HPDE6-E6E7 (cell line): ENCODE measurements around the gene GPBP1L1.
"Not testable (repeated sequence)": the region's sequence is repeated elsewhere in the genome, so short reads cannot be mapped to it uniquely, and the experiment has no call there.

Experiments
- DNase-seq: peaks from one replicate; pipeline ENCODE4 v3.0.0; 2011; ENCODE audit warnings: missing footprints; ENCODE audit errors: extremely low spot score

Gene GPBP1L1

DNA sequence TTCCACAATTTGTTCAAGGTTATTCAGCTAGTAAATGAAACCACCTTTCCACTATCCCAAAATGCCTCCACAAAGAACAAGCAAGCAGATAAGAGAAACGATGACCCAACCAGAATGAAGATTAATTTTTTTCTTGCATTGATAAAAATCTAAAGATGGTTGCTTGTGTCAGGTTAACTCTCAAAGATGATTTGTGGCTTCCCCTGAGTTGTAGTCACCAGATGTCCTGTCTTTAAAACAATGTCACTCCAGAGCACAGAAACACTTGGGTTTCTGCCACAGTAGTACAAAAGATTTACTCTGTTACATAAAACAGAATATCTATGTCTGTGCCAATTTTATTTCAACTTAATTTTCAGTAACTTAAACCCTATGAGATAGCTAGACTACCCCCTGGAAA, 51.1 kb downstream of the GPBP1L1 start:
- no peak for DNase-seq

DNA sequence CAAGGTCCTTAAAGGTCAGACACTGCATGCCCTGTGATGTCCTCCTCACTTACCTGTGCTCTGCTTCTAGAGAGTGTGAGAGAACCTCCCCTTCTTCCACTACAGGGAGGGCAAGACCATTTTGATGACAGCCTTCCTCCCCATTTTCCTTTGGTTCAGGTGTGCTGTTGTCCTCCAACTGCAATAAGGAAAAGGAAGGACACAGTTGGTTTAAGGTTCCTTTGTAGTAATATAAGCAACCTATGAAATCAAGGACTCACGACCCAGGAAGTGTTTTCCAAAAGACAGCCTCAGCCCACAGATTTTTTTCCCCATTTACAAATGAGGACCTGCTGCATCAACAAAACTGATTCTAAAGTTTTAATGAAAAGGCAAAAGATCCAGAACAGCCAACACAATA, 55.9 kb downstream of the GPBP1L1 start:
- no peak for DNase-seq

DNA sequence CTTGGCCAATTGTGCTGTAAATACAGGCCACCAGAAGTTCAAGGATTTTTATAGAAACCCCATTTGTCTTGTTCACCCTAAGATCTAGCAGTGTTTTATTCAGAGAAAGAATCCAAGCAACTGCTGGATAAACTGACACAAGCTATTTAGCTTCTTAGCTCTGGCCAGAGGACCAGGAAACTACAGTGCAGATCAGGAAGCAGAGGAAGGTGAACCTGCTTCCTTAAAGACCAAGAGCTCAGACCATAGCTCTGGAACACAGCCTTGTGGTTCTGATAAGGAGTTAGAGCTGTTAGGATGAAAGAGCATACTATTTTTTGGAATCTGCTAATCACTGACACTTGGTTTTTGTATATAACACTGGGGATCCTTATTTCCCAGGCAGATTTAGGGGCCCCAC, 57.3 kb downstream of the GPBP1L1 start:
- DNase-seq, result no peak

DNA sequence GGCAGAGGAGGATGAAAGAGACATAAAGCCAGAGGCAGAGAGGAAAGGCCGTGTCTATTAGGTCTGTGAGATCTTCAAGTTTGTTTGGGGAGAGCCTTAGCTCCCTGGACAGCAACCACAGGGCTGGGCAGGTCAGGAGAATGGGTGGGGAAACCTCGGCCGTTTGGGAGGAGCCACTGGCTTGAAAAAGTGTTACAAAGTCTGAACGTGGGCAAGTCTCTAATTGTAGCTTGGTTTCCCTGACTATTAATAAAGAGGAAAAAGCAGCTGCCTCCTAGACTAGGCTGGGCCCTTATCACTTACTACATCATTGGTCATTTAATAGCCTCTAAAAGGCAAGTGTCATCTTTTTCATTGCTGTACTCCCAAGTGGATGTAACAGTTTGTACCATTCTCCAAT, 62.4 kb downstream of the GPBP1L1 start, which contains the start of gene CCDC17:
TSS of gene CCDC17 (minus strand) at position 83 of the 400 bp plus-strand sequence. CDS start 145 bp downstream, outside the sequence.
- DNase-seq, result no peak

DNA sequence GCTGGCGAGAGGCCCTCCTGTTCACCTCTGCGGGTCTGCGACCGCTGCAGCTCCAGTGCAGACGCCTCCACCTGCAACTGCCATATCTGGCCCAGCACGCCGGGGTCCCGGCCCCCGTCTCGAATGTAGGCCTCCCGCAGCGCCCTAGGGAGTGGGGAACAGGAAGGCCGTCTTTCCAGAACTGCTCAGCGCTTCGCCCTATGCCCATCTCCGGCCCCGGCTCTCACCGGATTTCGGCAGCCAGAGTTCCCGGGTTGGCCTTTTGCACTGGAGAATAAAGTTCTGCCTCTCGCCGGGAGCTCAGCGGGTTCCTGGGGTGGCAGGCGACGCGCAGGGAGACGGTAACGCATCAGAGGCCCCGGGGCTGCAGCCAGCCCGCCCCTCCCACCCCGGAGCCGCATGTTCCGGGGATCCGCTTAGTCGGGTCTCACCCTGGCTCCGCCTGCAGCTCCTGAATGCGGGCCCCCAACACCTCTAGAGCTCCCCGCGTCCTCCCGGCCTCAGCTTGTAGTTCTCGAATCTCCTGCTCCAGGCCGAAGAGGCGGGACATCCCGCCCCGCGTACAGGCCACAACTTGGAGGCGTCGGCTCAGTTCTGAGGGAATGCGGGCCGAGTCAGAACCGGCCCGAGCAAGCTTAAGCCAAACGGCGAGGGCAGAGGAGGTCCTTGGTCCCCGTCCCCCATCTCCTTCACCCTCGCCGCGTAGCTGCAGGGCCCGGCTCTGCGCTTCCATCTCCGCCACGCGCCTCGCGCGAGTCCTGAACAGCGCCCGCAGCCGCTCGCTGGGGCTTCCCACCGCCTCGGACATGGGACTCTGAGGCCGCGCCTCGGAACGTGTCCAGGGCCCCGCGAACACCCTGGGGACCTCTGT, 63.6 kb downstream of the GPBP1L1 start:
- no peak for DNase-seq

DNA sequence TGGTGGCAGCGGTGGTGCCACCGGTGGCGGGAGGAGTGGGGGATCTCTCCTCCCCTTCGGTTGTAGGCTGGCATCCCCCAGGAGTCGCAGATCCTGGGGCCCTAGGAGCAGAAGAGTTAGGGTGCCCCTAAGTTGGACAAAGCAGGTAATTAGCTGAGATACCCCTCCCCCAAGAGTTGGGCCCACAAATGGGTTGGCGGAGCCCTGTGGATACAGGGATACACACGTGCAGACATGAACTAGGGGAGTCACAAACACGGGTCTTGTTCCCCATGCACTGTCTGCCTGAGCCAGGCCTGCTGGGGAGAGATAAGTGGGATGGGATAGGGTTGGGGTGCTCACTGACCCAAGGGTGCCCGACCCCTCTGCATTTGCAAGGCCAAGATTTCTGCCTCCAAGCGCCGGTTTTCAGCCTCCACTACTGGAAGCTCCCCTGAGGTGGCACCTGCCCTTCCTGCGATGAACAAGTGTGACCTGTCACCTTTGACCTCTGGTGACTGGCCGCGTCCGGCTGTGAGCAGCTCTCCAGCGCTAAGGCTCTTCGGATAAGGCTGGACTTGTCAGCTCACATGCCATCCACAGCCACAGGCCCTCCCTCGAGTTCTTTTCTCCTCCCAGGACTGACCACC, 64.3 kb downstream of the GPBP1L1 start:
- DNase-seq, result no peak

DNA sequence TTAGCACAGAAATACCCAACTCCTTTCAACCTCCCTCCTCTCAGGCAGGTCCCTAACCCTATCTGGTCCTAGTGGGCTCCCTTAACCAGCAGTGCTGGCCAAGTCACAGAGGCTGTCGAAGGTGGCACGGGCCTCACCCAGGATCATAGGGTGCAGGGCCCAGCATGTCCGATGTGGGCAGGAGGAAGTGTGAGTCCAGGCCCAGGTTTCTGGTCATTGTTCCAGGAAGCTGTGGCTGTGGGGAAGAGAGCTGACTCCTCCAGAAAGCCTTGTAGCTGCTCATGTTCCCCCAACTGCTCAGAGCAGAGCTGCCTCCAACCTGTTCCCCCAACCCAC, 64.9 kb downstream of the GPBP1L1 start:
- no peak for DNase-seq

DNA sequence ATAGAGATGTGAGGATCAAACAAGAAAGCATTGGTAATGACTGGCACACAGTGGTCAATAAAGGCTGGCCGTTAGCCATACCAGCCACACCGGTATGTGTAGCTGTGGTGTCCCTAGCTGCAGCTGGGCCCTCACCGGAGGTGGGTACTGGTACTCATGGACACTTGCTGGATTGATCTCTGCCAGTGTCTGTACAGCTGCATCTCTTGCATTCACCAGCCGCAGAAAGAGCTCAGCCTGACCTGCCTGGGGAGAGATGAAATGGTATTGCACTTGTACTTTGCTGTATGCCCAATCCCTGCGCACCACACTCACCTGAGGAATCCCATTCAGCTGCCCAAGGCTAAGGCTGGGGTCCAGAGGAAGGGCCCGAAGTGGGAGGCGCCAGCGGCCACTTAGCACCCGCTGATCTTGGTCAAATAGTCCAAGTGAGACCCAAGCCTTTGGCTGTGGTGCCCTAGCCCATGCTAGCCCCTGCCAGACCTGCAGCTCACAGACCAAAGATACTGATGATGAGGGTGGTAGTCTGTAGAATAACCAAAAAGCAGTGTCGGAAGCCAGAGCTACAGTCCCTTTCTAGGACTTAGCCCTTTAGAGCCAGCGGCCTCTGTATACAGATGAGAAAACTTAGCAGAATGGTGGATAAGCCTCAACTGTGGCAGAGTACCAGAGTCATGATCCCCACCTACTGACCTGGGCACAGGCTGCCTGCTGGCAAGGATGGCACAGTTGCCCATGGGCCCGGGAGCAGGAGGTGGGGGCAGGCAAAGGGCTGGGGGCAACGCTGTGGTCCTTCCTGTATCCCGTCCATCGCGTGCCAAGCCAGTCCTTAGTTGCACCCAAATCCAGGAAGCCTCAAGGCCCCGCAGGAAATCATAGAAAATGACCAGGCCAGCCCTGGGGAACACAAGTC, 65.5 kb downstream of the GPBP1L1 start:
- DNase-seq, result no peak

DNA sequence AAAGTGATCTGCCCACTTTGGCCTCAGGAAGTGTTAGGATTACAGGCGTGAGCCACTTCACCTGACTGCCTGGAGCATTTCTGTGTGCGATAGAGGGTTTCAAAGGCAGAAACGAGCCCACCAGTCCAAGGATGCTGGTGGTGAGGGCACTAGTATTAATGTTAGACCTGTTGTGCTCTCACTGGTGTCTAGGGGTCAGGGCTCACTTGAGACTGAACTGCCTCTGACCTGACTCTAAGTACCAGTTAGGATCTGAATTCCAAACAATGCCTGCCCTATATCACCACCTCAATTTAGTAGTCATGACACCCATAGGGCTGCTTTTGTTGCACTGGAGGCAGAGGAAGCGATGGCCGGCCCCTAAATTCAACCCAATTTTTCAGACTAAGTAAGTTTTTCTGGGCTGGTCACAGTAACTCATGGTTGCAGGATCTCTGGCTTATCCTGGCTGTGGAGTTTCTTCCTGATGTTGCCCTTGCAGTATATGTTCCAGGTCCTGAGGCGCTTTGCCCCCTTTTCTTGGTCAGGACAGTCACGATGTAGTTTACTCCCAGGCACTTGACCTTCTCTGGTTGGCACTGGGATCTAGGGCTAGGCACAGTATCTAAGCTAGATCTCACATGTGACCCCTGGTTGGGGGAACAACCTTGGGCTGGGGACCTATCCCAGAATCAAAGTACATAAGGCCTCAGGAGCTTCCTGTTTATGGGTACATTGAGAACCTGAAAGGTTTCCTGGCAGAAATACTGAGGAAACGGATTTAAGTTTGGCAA, 67.0 kb downstream of the GPBP1L1 start:
- no peak for DNase-seq

DNA sequence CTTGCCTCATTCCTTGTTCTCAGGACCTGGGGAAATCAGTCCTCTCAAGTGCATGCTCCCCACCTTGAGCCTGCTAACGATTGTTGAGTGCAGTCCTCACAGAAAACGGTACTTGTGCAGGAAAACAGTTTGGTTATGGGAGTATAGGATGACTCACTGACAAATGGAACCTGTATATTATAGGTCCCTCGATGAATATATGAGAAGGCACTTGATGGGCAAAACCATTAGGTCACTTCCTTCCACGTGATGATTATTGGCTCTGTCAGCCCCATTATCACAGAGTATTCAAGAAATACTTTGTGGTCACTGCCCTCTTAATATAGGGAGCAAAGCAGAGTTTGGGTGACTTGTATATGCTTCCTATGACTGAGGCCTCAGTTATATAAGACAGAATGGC, 68.7 kb downstream of the GPBP1L1 start:
- DNase-seq, result no peak

DNA sequence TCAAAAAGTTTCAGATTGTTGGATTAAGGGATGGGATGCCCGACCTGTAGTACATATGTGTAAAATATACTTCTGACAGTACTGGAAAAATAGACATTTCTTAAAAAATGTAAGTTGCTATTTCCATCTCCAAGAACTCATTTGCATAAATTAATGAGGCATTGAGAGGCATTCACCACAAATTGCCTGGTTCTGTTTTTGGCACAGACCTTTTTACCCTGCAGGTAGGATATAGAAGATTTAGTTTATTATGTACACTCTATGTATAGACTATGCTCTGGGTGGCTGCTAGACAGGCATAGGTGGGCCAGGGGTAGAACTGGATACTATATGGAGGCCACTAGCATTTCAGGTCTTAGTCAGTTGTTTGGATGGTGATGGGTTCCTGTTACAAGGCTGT, 70.4 kb downstream of the GPBP1L1 start:
- no peak for DNase-seq

DNA sequence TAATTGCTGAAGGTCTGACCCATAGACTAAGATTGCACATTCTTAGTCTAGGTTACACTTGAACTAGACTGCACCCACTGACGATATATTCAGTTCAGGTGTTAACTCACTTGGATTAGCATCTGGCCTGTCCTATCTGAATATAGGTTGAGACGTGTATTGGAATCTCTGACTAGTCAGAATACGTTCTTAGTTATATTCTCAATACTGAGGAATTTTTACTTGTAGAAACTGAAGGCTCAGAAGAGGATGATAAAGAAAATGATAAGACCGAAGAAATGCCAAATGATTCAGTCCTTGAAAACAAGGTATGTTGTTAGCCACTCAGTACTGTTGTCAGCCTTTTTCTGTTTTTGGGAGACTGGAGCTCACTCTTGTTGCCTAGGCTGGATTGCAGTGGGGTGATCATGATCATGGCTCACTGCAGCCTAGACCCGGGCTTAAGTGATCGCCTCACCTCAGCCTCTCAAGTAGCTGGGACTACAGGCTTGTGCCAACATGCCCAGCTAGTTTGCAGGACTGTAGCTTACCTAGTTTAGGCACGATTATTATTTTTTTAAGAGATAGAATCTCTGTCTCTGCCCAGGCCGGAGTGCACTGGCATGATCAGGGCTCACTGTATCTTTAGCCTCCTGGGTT, 73.3 kb downstream of the GPBP1L1 start:
- DNase-seq, result no peak

DNA sequence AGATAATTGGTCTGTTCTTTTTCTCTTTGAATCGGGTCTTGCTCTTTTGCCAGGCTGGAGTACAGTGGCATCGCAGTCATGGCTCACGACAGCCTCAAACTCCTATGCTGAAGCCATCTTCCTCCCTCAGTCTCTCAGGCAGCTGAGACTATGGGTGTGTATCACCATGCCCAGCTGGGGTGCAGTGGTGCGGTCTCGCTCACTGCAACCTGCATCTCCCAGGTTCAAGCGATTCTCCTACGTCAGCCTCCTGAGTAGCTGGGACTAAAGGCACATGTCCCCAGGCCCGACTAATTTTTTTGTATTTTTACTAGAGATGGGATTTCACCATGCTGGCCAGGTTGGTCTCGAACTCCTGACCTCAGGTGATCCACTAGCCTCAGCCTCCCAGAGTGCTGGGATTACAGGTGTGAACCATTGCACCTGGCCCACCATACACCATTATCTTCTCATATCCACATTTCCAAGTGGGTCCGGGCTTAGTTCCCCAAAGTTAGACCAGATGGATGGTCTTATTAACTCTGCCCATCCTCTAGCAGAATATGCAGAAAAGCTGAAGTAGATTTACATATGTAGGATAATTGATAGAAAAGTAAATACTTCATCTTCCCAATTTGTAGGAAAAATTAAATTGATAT, 75.6 kb downstream of the GPBP1L1 start:
- no peak for DNase-seq

DNA sequence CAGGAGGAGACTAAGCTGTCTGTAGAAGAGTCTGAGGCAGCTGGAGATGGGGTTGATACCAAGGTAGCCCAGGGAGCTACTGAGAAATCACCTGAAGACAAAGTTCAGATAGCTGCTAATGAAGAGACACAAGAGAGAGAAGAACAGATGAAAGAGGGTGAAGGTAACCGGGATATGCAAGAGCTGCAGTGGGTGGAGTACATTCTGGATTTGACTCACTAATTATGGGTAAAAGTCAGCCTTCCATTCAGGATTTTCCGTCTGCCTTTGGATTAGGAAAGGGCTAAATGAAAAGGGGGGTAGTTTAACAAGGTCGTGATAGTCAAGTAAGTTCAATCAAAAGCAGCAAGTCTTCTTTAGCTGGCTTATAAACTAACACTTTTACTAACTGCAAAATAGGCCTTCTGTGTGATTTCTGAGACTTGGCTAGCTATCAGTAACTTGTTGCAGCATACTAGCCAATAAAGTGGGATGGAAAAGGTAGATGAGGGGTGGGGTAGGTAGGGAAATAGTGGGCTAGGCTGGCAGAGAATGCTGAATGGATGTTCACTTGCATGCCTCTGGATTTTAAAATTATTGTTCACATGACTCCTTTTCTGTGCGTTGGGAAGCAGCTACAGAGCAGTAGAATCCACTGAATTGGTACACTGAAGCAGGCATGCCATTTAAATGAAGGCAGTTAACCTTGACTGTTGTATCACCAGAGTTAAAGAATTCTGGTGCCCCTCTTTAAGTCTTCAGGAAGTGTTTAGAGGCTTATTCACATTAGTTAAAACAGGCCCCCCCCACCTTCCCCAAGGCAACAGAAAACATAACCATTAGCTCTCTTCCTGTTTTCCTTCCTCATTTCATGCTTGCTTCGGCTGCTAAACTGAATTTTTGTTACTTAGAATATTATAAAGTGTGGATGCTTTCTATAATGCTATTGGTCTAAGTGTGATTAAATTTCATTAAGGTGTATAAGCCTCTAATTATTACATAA, 77.9 kb downstream of the GPBP1L1 start:
- DNase-seq, result no peak

DNA sequence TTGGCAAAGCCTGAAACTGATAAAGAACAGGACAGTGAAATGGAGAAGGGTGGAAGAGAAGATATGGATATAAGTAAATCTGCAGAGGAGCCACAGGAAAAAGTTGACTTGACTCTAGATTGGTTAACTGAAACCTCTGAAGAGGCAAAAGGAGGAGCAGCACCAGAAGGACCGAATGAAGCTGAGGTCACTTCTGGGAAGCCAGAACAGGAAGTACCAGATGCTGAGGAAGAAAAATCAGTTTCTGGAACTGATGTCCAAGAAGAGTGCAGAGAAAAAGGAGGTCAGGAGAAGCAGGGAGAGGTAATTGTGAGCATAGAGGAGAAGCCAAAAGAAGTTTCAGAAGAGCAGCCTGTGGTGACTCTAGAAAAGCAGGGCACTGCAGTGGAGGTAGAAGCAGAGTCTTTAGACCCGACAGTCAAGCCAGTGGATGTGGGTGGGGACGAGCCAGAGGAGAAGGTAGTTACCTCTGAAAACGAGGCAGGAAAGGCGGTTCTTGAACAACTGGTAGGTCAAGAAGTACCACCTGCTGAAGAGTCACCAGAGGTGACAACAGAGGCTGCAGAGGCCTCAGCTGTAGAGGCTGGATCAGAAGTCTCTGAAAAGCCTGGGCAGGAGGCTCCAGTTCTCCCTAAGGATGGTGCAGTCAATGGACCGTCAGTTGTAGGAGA, 78.8 kb downstream of the GPBP1L1 start:
- DNase-seq, result no peak

DNA sequence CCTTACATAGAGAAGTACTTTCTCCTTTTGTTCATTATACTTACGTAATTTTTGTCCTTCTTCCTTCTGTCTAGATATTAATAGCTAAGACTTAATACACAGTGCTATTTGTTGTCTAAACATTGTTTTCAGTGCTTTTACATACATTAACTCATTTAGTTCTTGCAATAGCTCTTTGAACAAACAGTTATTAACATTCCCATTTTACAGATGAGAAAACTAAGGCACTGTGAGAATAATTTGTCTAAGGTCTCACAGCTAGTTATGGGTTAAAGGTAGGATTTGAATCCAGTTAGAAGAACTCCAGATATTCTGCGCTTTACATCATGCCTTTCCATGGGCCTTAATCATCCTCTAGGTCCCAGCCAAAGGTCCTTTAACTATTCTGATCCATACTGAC, 82.1 kb downstream of the GPBP1L1 start:
- no peak for DNase-seq

DNA sequence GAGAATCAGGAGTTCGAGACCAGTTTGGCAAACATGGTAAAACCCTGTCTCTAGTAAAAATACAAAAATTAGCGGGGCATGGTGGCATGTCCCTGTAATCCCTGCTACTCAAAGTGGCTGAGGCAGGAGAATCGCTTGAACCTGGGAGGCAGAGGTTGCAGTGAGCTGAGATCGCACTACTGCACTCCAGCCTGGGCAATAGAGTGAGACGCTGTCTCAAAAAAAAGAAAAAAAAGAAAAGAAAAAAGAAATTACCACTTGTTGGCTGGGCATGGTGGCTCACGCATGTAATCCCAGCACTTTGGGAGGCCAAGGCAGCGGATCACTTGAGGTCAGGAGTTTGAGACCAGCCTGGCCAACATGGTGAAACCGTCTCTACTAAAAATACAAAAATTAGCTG, 89.6 kb downstream of the GPBP1L1 start:
- not testable (repeated sequence) for DNase-seq

DNA sequence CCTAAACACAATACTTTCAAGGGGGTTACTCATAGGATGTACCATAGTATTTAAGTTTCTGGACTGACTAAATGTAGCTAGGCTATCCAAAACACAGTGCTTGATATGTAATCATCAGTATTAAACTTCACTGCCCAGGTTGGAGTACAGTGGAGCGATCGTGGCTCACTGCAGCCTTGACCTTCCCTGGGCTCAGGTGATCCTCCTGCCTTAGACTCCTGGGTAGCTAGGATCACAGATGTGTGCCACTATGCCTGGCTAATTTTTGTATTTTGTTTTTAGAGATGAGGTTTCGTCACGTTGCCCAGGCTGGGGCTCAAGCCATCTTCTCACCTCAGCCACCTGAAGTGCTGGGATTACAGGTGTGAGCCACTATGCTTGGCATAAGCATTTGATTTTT, 91.9 kb downstream of the GPBP1L1 start:
- no peak for DNase-seq

DNA sequence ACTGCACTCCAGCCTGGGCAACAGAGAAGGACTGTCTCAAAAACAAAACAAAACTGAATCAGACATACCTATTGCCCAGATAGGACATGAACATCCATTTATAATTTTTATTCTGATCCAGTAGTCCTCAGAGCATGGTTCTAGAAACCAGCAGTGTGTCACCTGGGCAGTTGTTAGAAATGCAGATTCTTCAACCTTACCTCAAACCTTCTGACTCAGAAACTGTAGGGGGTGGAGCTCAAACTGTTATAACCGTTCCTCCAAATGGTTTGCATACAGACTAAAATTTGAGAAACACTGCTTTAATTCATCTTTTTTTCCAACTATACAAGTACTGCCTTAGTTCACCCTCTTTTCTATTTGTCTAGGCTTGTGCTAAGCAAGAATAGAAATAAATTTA, 96.5 kb downstream of the GPBP1L1 start:
- DNase-seq, result no peak
